ENCODE data around the gene SEL1L3. TPM values are rescaled to one million over a fixed set of nuclear protein-coding genes. Genes with fewer than 3 reads are reported as not detected.

The SEL1L3 gene
- total RNA-seq, 1 donor from 2014 or later: 24.9 TPM

GRCh38 chr4:25702848-25703247 lies 159.9 kb downstream of the SEL1L3 start:
- no peaks in the 10 kb centered on the region for H4K20me1 ChIP-seq (ENCODE audit: insufficient read depth, low read length)
- no peak overlapping the region for H3K27ac ChIP-seq (ENCODE audit: low read depth, low read length)
- no peaks in the 10 kb centered on the region for H3K36me3 Mint-ChIP-seq (ENCODE audit: low read depth, unreplicated experiment)
- peaks cover 1% of the 10 kb centered on the region for H3K9me3 Mint-ChIP-seq (ENCODE audit: unreplicated experiment)
- H3K9ac ChIP-seq (ENCODE audit: low read length): no peak overlapping the region
- H3K9me3 ChIP-seq (ENCODE audit: insufficient read depth, low read depth, low read length): no peaks in the 10 kb centered on the region
- no peak for FAIRE-seq
- H3K27me3 ChIP-seq (ENCODE audit: insufficient read depth, low read length): no peaks in the 10 kb centered on the region
- H3K36me3 ChIP-seq (ENCODE audit: insufficient read depth, low read length): no peaks in the 10 kb centered on the region
- H3K4me2 ChIP-seq (ENCODE audit: low read length): no peak overlapping the region
- no peaks in the 10 kb centered on the region for H3K79me2 ChIP-seq (ENCODE audit: insufficient read depth, low read length)
- no peak for TF ChIP-seq CTCF (IDR thresholded peaks at IDR 0.05; ENCODE audit: insufficient read depth, low read depth, low read length)
- no peak for TF ChIP-seq EZH2 (IDR thresholded peaks at IDR 0.05; ENCODE audit: insufficient read depth, low read length)
- DNase-seq (ENCODE audit: low read depth): peak; percentile 70
- H3K27me3 Mint-ChIP-seq (ENCODE audit: low read depth, unreplicated experiment): peaks cover 53% of the 10 kb centered on the region
- no peak overlapping the region for H2AFZ ChIP-seq (ENCODE audit: low read depth, low read length)
- no peak overlapping the region for H3K4me3 Mint-ChIP-seq (ENCODE audit: unreplicated experiment)
- H3K4me1 ChIP-seq (ENCODE audit: insufficient read depth, low read length): no peaks in the 10 kb centered on the region
- H3K27ac Mint-ChIP-seq (ENCODE audit: unreplicated experiment): no peak overlapping the region
- no peak overlapping the region for H3K4me3 ChIP-seq (ENCODE audit: insufficient read depth, low read depth, low read length)
- peaks cover 2% of the 10 kb centered on the region for H3K4me1 Mint-ChIP-seq (ENCODE audit: low read depth, unreplicated experiment)

GRCh38 chr4:25700661-25701060 lies 162.1 kb downstream of the SEL1L3 start:
- Histone ChIP-seq H3K27ac (ENCODE audit: low read depth, low read length) (no peak overlapping the region), H3K9me3 (ENCODE audit: insufficient read depth, low read depth, low read length) (no peaks in the 10 kb centered on the region), H3K4me2 (ENCODE audit: low read length) (no peak overlapping the region), H2AFZ (ENCODE audit: low read depth, low read length) (no peak overlapping the region), H3K79me2 (ENCODE audit: insufficient read depth, low read length) (no peaks in the 10 kb centered on the region), H3K4me1 (ENCODE audit: insufficient read depth, low read length) (no peaks in the 10 kb centered on the region), H4K20me1 (ENCODE audit: insufficient read depth, low read length) (no peaks in the 10 kb centered on the region), H3K27me3 (ENCODE audit: insufficient read depth, low read length) (no peaks in the 10 kb centered on the region), H3K9ac (ENCODE audit: low read length) (no peak overlapping the region), H3K36me3 (ENCODE audit: insufficient read depth, low read length) (no peaks in the 10 kb centered on the region), H3K4me3 (ENCODE audit: insufficient read depth, low read depth, low read length) (no peak overlapping the region)
- Mint-ChIP-seq H3K9me3 (ENCODE audit: unreplicated experiment) (peaks cover 1% of the 10 kb centered on the region), H3K27me3 (ENCODE audit: low read depth, unreplicated experiment) (peaks cover 65% of the 10 kb centered on the region), H3K36me3 (ENCODE audit: low read depth, unreplicated experiment) (no peaks in the 10 kb centered on the region), H3K4me3 (ENCODE audit: unreplicated experiment) (no peak overlapping the region), H3K27ac (ENCODE audit: unreplicated experiment) (no peak overlapping the region), H3K4me1 (ENCODE audit: low read depth, unreplicated experiment) (peaks cover 2% of the 10 kb centered on the region)
- FAIRE-seq (no peak), DNase-seq (ENCODE audit: low read depth) (no peak)
- TF ChIP-seq CTCF (IDR thresholded peaks at IDR 0.05; ENCODE audit: insufficient read depth, low read depth, low read length): no peak
- TF ChIP-seq EZH2 (IDR thresholded peaks at IDR 0.05; ENCODE audit: insufficient read depth, low read length): no peak

GRCh38 chr4:25697516-25697915 lies 165.3 kb downstream of the SEL1L3 start:
- Mint-ChIP-seq H3K27me3 (ENCODE audit: low read depth, unreplicated experiment) (peaks cover 50% of the 10 kb centered on the region), H3K27ac (ENCODE audit: unreplicated experiment) (no peak overlapping the region), H3K4me1 (ENCODE audit: low read depth, unreplicated experiment) (peaks cover 5% of the 10 kb centered on the region), H3K9me3 (ENCODE audit: unreplicated experiment) (peaks cover 8% of the 10 kb centered on the region), H3K4me3 (ENCODE audit: unreplicated experiment) (no peak overlapping the region), H3K36me3 (ENCODE audit: low read depth, unreplicated experiment) (no peaks in the 10 kb centered on the region)
- H3K4me1 ChIP-seq (ENCODE audit: insufficient read depth, low read length): no peaks in the 10 kb centered on the region
- no peaks in the 10 kb centered on the region for H4K20me1 ChIP-seq (ENCODE audit: insufficient read depth, low read length)
- no peaks in the 10 kb centered on the region for H3K9me3 ChIP-seq (ENCODE audit: insufficient read depth, low read depth, low read length)
- TF ChIP-seq EZH2 (IDR thresholded peaks at IDR 0.05; ENCODE audit: insufficient read depth, low read length): no peak
- no peak for TF ChIP-seq CTCF (IDR thresholded peaks at IDR 0.05; ENCODE audit: insufficient read depth, low read depth, low read length)
- H3K36me3 ChIP-seq (ENCODE audit: insufficient read depth, low read length): no peaks in the 10 kb centered on the region
- H3K27ac ChIP-seq (ENCODE audit: low read depth, low read length): no peak overlapping the region
- H3K27me3 ChIP-seq (ENCODE audit: insufficient read depth, low read length): no peaks in the 10 kb centered on the region
- H3K9ac ChIP-seq (ENCODE audit: low read length): no peak overlapping the region
- DNase-seq (ENCODE audit: low read depth): no peak
- H3K4me2 ChIP-seq (ENCODE audit: low read length): no peak overlapping the region
- no peak overlapping the region for H2AFZ ChIP-seq (ENCODE audit: low read depth, low read length)
- no peaks in the 10 kb centered on the region for H3K79me2 ChIP-seq (ENCODE audit: insufficient read depth, low read length)
- H3K4me3 ChIP-seq (ENCODE audit: insufficient read depth, low read depth, low read length): no peak overlapping the region
- FAIRE-seq: no peak

Other genes with a start within 250 kb of the SEL1L3 start
- gene SLC34A2, start 207.1 kb downstream of the SEL1L3 start, total RNA-seq: 0.26 and 0.32 TPM in 2 replicates
- 19.4 and 22.3 TPM in 2 replicates for gene SMIM20, start 51.2 kb upstream of the SEL1L3 start, total RNA-seq

Data from astrocyte (in vitro differentiated cells and primary cell).